GM21515 (cell line): Measurements from ENCODE around the gene RIBC2.
"Not testable (repeated sequence)": the region's sequence is repeated elsewhere in the genome, so short reads cannot be mapped to it uniquely, and the experiment has no call there.

Source experiments
- ATAC-seq: cut with Tn5 transposase; IDR thresholded peaks from one replicate; pipeline ENCODE4 v1.9.1; 2021; ENCODE audit not compliant: unreplicated experiment

Gene RIBC2

DNA sequence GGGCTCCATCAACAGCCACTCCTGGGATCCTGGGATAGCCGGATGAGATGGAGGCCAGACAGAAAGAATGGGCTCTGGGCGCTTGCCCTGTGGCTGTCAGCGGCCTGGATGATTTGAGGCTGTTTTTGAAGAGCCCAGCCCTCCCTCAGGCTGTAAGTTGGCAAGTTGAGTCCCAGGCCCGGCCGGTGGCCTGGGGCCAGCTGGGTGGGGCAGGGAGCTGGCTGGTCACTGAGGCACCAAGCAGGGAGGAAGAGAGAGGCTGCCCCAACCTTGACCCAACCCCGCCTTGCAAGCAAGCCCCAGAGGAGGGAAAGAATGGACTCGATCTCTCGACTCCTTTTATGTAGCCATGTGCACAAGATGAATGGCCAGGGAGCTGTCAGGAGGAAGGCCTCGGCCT lies 34.9 kb downstream of the RIBC2 start:
- ATAC-seq = no peak

DNA sequence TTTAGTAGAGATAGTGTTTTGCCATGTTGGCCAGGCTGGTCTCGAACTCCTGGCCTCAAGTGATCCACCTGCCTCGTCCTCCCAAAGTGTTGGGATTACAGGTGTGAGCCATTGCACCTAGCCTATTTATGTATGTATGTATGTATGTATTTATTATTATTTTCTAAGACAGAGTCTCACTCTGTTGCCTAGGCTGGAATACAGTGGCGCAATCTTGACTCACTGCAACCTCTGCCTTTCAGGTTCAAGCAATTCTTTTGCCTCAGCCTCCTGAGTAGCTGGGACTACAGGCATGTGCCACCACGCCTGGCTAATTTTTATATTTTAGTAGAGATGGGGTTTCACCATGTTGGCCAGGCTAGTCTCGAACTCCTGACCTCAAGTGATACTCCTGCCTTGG lies 35.9 kb downstream of the RIBC2 start:
- ATAC-seq = not testable (repeated sequence)

DNA sequence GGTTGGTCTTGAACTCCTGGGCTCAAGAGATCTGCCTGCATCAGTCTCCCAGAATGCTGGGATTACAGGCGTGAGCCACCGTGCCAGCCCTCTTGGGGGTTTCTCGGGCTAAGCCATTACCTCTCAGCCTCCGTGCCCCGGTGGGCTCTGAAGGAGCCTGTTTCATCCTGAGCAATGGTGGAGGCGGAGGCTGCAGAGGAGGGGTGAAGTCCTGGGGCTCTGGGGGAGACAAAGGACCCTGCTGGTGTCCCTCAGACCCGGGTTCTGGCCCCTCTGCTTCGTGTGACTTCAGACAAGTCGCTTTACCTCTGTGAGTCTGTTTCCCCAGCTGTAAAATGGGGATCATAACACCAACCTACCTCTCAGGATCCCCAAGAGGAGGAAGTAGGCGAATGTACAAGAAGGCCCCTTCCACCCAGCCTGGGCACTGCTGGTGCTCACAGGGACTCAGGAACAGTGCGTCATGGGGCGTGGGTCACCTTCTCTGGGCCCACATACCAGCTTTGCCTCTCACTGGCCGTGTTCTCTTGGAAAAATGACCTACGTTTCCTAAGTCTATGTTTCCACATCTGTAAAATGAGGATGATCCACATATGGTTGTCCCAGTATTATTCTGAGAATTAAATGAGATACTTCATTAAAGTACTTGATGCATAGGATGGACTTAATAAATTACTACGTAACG lies 36.8 kb downstream of the RIBC2 start:
- ATAC-seq = no peak

DNA sequence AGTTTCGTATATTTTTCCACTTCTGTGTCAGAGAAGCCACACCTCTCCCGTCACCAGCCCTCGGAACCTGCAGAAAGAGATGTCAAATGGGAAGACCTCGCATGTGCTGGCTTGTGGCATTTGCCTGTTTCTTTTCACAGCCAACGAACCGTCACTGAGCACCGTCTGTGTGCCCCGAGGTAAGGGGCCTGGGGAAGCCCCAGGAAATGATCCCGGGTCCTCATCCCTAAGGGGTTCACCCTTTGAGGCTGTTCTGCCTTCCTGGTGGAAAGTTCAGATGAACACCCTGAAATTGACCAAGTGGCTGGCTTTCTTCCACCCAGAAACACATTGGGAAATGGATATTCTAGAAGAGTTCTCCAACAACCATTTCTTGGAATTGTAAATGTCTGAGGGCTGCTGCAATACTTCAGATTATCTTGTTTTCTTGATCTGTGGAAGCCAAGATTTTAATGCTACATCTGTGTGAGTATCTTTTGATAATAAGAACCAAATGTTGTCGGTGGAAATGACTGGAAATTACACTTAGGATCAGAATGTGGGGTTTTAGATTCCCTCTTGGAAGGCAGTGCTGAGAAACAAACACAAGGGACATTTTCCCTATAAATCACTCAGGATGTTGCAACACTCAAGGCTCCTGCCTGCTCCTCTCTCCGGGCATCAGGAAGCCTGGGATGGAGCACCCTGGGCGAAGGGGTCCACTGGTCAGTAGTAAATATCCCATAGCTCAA lies 37.6 kb downstream of the RIBC2 start:
- no peak for ATAC-seq

DNA sequence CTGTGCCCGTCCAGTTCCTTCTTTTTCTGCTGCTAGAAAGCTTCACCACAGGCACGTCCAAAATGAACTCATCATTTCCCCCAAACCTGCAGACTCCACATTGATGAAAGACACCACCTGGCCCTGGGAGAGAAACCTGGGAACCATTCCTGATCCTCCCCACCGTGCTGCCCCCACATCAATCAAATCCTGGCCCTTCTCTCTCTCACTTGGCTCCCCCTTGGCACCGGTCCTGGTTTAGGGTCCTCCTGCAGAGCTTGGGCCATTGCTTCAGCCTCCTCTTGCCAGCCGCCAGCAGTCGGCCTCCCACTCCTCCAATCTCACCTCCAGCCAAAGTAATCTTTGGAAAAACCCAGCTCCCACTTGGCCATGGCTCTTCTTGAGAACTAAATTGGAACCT lies 38.5 kb downstream of the RIBC2 start:
- no peak for ATAC-seq

DNA sequence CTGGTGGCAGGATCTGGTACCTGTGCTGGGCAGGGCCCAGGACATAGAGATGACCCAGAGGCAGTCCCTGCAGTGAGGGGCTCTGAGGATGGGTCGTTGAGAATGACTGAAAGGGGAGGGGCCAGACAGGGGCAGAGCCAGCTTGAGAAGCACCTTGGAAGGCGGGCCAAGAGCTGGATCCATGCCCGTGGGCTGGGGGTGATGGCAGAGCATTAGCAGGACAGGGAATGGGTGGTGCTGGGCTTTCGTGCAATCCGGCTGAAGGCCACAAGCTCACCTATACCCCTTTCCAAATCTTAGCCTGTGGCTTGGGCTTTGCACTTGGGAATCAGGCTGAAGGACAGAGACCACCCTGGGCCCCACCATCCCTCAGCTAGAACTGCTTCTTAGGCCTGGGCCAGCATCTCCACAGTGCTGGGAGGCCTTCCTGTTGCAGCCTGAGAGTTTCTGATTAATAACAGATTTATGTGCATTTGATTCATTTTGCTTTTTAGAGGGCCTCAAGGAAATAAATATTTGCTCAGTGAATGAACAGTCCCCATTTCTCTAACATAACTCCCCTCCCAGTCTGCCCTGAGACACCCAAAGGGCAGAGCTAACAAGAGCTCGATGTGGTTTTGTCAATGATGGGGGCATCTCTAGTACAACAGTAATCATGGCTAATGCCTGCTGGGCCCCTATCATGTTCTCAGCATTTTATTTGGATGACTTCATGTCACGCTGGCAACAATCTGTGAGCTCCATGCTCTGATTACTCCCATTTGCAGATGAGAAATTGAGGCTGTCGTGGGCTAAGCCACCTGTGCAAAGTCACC lies 39.3 kb downstream of the RIBC2 start:
- no peak for ATAC-seq

DNA sequence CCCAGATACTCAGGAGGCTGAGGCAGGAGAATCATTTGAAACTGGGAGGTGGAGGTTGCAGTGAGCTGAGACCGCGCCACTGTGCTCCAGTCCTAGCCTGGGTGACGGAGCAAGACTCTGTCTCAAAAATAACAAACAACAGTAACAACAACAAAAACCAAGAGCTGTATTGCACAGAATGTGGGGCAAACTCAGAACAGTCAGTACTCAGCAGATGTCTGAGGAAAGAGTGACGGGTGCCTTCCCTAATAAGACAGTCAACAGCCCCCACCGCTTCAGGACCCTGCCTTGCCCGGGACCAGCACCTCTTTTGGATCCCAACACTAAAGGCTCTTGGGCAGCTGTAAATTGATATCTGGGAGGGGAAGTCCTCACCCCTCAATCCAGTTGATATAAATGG lies 40.3 kb downstream of the RIBC2 start:
- no peak for ATAC-seq

DNA sequence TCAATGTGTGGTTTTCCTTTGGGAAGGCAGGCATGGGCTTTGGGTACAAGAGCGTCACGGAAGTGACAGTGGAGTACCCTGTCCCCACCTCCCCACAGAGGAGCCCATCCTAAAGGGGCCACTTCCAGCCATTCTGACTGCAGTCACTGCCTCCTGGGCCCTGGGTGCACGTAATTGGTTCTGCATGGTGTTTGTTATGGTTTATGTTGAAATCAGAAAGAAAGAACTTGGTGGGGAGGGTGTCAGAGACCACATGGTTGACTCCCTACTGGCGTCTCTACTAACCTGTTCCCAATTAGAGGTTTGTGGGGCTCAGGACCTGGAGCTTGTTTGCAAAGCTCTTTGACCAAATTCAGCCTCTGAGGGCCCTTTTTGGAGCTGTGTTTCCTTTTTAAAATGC lies 40.8 kb downstream of the RIBC2 start:
- no peak for ATAC-seq

DNA sequence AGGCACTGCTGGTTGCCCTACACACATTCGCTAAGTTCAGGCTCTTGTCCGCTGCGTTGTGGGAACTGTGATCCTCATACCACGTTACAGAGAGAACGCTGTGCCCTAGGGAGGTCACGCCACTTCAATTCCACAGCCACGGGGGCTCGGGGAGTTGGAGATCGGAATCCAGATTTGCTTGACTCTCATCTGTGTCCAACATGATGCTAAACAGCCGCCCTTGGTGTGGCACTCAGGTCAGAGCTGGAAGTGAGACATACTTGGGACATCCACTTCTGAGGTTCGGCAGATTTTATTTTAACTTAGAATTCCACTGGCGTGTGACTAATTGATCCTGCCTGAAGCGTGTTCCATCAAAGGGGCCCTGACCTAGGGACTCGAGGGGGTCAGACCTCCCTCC lies 41.7 kb downstream of the RIBC2 start:
- no peak for ATAC-seq

DNA sequence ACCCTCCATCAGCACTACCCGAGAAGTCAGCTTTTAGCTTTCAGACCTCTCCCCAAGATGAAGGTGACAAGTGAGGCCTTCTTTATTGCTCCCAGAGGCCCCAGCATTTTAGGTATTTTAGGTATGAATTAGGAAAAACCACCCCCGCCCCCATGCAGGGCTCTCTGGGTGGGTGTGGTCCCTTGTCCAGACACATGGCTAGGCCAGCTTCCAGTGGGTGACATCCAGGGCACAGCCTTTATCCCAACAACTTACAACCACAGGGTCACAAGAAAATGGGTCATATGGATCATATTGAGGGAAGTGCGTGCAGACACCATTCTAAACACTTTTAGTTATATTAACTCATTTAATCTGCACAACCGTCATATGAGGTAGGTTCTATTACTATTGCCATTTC lies 42.1 kb downstream of the RIBC2 start:
- no peak for ATAC-seq

DNA sequence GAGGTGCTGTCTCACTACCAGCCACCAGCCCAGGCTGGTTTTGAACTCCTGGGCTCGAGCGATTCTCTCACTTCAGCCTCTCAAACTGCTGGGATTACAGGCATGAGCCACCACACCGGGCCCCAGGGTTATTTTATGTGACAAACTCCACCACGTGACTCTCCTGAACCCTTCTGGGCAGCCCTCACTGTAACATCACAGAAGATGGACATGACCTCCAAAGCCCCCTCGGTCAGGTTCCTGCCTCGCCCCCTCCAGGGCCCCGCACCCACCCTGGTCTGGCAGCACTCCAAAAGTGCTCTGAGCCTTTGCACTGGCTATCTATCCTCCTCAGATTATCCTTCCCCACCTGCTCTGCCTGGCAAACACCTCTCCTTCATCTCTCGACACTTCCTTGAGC lies 43.3 kb downstream of the RIBC2 start:
- ATAC-seq = no peak

DNA sequence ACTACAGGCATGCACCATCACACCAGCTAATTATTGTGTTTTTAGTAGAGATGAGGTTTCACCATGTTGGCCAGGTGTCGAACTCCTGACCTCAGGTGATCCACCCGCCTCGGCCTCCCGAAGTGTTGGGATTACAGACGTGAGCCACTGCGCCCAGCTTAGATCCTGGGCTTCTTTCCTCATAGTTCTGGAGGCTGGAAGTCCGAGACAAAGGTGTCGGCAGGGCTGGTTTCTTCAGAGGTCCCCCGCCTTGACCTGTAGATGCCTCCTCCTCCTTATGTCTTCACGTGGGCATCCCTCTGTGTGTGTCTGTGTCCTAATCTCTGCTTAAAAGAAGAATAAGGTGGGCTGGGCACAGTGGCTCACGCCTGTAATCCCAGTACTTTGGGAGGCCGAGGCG lies 45.0 kb downstream of the RIBC2 start:
- no peak for ATAC-seq

DNA sequence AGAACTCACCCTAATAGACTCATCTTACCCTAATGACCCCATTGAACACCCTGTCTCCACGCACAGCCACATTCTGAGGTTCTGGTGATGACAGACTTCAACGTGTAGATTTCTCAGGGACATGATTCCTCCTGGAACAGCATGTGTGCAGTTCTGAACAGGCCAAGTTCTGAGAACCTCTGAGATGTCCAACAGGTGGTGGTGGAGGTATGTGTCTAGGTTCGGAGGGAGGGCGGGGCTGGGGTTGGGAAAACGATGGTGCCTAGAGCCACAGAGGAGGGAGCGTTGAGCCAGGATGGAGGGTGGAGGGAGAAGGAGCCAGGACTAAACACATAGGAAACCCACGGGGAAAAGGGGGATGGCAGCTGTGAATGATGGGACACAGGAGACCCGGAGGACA lies 45.7 kb downstream of the RIBC2 start:
- ATAC-seq = no peak

DNA sequence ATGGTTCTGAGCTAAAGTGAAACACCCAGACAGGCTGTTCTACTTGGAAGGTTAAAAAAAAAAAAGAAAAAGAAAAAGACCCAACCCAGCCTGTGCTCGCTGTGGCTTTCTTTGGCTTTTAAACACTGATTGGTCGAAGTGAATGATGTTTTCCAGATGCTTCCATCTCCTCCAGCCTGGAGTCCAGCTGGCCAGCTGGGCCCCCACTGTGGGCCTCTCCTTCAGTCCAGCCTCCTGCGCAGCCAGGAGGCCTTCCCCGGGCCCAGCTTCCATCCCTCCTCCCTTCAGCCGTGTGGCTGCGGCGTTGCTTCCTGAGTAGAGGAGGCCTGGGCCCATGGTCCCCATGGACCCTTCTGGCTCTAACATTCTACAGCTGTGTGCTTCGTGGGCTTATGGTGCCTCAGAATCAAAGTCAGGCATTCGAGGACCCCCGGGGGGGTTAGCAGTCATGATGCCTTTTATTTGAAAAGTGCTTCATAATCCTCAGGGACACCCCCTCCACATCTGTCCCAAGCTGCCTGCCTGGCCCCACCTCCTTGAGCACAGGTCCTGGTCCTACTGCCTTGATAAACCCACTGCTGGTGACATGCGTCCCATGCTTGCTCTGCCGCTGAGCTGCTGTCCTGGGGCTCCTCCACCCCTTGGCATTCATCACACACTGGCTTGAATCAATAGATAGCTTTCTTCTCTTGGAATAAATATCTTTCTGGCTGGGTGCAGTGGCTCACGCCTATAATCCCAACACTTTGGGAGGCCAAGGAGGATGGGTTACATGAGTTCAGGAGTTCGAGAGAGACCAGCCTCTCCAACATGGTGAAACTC lies 47.0 kb downstream of the RIBC2 start:
- ATAC-seq = no peak

DNA sequence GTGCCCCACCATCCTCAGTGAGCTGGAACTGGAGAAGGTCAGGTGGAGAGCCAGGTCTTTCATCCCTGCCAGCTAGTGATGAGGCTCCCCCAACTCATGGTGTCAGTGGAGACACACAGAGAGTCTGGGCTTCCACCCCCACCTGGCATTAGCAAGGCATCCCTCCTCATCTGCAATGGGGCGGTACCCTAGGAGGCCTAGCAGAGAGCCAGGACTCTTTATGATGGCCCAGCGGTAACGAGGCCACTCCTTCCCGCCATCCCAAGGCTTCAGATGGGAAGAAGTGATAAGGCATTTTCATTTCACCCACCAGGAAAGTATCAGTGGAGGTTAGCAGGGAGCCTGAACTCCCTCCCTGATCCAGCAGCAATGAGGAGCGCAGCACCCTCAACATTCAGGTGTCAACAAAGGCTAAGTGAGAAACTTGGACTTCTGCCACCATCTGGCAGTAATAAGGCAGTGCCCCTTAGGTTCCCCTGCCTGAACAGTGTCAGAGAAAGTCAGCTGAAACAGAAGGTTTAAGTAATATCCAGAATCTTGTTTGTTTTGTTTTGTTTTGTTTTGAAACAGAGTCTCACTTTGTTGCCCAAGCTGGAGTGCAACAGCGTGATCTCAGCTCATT lies 48.7 kb downstream of the RIBC2 start:
- no peak for ATAC-seq

DNA sequence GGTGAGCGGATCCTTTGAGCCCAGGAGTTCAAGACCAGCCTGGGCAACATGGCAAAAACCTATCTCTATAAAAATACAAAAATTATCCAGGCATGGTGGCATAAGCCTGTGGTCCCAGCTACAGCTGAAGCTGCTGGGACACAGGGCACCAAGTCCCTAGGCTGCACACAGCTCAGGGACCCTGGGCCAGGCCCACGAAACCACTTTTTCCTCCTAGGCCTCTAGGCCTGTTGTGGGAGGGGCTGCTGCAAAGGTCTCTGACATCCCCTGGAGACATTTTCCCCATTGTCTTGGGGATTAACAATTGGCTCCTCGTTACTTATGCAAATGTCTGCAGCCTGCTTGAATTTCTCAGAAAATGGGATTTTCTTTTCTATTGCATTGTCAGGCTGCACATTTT lies 50.2 kb downstream of the RIBC2 start:
- ATAC-seq = not testable (repeated sequence)

DNA sequence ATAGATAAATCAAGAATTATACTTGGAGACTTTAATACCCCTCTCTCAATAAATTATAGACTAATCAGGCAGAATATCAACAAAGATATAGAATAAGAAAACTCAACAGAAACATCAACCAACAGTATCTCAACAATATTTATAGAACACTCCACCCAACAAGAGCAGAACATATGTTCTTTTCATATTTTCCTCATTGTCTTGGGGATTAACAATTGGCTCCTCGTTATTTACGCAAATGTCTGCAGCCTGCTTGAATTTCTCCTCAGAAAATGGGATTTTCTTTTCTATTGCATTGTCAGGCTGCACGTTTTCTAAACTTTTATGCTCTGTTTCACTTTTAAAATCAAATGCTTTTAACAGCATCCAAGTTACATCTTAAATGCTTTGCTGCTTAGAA lies 52.1 kb downstream of the RIBC2 start:
- ATAC-seq = no peak

DNA sequence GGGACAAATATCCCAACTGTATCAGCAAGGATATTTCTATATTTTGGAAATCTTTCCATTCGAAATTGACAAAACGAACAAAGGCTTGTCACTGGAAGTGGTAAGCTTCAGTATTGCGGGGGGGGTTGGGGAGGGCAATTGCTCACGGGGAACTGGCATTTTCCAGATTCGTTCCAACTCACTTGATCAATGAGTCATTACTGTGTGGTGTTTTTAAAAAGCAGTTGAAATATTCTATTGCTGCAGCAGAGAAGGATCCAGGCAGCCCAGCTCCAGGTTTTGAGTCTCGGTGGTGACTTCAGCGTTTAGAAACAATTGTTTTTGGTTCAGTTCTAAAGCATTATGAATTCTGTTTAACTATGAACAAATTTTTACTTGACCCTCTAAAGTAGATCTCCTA lies 55.4 kb downstream of the RIBC2 start:
- no peak for ATAC-seq

DNA sequence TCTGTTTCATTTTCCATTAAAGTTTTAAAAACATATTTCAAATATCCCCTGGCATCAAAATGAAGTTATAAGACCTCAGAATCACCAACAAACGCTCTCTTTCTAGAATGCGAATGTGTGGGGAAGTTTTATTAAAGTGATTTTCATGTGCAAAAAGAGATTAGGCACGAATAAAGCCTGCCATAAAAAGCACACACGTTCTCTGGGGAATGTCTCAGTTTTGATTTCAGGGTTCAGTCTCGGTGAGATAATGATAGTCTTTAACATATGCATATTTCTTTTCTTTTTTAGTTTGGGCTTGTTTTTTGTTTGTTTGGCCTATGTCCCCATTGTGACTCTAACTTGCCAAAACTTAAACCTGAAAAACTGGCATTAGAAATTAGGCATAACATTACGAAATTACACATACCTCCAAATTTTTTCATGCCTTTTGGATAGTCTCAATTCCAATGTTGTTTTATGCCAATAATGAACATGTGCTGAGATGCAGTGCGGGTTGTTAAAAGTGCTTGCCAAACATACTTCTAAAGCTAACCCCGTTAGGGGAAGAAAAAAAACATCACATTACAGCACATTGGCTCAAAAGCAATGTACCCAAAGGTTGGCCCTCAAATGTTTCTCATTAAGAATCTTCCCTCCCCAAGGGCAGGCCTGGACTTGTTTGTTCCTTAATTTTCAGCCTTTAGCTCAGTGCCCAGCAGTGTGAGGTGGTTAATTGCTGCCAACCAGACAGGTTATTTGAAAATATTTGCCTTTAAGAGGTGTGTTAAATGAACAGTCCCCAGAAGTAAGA lies 56.0 kb downstream of the RIBC2 start:
- no peak for ATAC-seq

DNA sequence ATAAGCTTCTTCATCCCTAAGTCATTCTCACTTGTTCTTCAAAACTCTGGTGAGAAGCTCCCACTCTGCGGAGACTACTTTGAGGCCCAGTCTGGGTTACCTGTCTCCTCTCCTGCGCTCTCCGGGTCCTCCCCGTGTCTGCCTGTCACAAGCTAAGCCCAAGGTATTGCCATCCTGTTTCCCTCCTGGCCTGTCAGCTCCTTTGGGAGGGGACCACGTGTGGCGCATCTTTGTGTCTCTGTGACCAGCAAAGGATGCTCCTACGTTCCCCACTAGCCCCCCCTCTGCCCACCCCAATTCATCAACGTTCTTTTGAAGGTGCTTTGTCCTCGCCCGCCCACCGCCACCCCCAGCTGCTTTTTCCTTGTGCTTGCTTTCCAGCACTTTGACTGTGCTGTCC lies 57.4 kb downstream of the RIBC2 start:
- ATAC-seq = no peak
